Peyer's patch (tissue), 4 donors: ENCODE results near the gene RNH1.

Experiments used
- CTCF ChIP-seq, 6 experiments: fragments of 450-650 bp in 4 of 6; fragments of 200-600 bp in 2 of 6; sonication (generic) in 1 of 6; IDR thresholded peaks; one replicate each; pipeline ENCODE4 v1.5.1; 2017 to 2019; ENCODE audit warnings: antibody characterized with exemption in 6 of 6, mild to moderate bottlenecking in 3 of 6, moderate library complexity in 1 of 6
- POLR2A ChIP-seq, 2 donors: fragments of 450-650 bp; IDR thresholded peaks; one replicate each; pipeline ENCODE4 v1.5.1; 2017; ENCODE audit warnings: antibody characterized with exemption in 2 of 2, mild to moderate bottlenecking in 2 of 2, moderate library complexity in 2 of 2

DNA sequence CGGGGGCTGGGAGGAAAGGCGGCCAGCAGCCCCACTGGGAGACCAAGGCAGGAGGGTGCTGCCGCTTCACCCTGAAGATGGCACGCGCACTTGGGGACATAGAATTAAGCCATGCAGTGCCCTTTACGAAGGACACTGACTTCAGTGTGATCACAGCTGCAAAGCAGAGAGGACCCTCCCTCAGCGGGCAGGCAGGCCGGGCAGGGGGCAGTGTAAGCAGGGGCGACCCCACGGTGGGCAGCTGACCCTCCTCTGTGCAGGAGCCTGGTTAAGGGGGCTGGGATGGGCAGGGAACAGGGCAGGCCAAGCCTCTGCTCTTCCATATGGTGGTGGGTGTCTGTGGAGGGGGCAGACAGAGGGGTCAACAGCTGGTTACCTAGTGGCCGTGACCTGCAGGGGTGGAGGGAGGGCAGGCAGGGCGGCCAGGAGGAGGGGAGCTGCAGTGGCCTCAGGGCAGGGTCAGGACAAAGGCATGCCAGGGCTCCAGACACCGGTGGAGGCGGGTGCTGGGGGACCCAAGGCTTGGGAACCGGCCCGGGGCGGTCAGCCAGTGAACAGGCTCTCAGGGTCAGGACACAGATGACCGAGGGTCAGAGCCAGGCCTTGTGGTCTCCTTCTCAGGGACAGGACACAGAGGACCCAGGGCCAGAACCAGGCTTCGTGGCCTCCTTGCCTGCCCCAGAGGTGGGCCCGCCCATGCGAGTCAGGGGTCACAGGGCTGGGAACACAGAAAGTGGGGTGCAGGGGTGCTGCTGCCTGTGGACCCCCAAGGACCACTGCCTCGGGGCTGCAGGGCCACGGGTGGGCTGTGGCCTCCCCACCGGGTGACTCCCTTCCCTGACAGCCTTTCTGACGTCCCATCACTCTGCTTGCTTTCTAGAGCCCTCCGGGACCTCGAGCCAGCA lies 46.3 kb upstream of the RNH1 start:
- TF ChIP-seq POLR2A (IDR thresholded peaks at IDR 0.05), result no peak
- no peak for TF ChIP-seq CTCF (IDR thresholded peaks at IDR 0.05)
